HG03469 (cell line): ENCODE measurements around the gene NSUN4.

ENCODE experiments used
- ATAC-seq: cut with Tn5 transposase; IDR thresholded peaks from one replicate; pipeline ENCODE4 v1.9.1; 2021; ENCODE audit warnings: mild to moderate bottlenecking, moderate library complexity, moderate number of reproducible peaks; ENCODE audit not compliant: unreplicated experiment

The NSUN4 gene

DNA sequence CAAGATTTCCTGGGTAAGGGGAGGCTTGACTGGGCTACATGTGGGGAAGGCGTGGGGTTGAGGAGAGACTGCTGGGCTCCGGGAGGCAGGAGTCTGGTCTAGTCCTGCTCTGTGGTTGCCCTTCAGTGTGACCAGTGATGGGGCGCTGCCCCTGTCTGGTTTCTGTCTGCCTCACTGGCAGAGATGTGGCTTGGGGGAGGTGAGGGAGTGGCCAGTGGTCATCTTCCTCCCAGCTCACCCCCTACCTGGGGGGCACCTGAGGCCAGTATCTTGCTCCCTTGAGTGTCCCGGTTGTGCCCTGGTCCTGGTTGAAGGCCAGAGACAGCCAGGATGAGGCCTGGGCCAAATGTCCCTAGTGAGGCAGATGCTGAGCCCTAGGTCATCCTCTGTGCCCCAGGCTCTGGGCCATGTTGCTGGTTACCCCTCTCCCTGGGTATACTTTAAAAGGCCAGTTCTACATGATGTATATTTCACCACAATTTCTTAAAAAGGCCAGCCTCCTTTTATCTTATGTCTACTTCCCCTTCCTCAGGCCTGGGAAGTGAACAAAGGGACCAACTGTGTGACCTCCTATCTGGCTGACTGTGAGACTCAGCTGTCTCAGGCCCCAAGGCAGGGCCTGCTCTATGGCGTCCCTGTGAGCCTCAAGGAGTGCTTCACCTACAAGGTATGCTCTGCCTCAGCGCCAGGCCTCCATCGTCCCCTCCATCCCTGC is 64.0 kb downstream of the NSUN4 start:
- ATAC-seq = no peak

DNA sequence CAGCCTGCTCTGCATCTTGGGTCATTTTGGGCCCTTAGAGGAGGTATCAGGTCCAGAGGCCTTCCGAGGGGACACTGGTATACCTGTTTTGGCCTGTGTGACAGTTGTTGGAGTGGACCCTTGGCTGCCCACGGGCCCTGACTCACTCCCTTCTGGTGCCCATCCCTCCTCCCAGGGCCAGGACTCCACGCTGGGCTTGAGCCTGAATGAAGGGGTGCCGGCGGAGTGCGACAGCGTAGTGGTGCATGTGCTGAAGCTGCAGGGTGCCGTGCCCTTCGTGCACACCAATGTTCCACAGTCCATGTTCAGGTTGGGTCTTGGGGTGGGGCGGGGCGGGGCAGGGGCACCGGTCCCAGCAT is 64.6 kb downstream of the NSUN4 start:
- no peak for ATAC-seq

DNA sequence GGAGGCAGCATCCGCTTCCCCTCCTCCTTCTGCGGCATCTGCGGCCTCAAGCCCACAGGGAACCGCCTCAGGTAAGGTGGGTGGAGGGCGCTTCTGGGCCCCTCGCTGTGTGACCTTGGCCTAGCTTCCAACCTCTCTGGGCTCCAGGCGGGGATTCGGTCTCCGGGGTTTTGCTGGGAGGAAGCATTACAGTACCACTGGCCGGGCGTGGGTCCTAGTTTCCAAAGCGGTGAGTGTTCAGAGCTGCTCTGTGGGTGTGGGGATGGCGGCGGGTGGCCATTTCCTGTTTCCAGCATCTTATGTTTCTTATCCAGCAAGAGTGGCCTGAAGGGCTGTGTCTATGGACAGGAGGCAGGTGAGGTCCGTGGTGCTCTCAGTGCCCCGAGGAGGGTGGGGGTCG is 65.1 kb downstream of the NSUN4 start:
- ATAC-seq = no peak

DNA sequence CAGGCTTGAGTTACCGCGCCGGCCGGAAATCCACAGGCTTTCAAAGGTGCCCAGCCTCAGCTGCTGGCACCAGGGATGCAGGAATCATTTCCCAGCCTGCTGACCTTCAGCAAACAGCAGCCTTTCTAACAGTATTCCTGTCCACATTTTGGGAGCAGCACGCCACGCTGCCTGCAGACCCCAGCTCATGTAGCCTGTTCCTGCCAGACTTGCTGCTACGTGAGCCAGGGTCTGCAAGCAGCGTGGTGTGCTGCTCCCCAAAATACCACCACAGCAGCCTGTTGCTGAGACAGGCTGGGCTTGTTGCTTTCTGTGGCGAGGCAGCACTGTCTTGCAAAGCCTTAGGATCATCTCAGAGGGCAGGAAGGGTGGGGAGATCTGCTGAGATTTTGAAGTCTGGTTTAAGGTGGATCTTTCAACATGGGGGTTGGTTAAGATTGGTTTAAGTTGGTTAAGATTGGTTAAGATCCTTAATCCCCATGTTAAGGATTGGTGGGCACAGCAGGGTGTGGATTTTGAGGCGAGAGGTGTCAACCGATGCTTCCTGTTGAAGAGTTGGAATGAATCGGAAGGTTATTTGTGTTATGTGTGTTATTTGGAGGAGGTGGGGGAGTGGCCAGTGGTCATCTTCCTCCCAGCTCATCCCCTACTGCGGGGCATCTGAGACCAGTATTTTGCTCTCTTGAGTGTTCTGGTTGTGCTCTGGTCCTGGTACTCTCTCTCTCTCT is 66.4 kb downstream of the NSUN4 start:
- no peak for ATAC-seq

DNA sequence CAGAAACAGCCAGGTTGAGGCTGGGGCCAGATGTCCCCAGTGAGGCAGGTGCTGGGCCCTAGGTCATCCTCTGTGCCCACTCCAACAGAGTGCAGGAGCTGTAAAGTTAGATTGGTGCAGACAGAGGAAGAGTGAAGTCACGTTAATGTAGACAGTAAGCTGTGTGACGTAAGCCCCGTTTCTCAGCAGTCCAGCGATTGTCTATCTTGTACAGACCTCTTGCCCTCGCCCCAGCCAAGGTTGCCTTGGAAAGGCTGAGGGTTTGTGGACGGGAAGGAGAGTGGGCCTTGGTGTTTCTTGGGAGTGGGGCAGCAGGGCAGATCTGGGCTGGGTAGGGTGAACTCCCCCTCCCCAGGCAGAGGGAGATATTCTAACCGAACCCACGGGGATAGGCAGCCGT is 67.0 kb downstream of the NSUN4 start:
- ATAC-seq = no peak

DNA sequence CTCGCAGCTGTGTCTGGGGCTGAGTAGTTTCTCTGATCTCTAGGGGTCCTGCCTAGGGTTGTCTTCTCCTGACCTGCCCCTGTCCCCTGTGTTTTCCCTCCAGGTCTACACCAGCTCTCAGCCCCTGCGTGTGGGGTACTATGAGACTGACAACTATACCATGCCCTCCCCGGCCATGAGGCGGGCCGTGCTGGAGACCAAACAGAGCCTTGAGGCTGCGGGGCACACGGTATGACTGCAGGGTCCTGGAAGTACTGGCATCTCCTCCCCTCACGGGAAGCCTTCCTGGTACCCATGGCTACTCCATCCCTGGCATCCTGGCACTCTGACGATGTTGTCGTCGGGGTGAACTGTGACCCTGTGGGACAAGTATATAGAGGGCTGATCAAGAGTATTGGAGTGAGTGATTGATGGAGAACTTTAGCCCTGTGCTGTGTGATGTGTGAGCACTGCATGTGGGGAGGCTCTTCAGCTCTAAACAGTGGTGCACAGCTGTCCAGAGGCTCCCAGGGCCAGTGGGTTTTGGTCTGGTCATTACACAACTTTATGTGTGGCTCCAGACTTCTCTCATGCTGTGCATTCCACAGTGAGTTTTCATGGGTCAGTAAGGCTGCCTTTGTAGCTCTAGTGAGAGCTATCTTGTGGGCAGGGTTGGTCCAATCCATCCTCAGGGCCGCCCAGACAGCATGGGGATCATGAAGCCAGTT is 67.9 kb downstream of the NSUN4 start:
- no peak for ATAC-seq

DNA sequence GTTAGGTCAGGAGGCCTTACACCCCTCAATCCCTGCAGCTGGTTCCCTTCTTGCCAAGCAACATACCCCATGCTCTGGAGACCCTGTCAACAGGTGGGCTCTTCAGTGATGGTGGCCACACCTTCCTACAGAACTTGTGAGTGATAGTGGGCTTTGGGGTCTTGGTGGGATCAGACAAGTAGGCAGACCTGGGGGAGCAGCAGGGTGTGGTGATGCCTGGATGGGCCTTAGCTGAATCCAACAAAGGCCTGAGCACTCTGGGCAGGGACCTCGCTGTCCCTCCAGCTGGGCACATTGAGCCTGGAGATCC is 68.4 kb downstream of the NSUN4 start:
- ATAC-seq = no peak

DNA sequence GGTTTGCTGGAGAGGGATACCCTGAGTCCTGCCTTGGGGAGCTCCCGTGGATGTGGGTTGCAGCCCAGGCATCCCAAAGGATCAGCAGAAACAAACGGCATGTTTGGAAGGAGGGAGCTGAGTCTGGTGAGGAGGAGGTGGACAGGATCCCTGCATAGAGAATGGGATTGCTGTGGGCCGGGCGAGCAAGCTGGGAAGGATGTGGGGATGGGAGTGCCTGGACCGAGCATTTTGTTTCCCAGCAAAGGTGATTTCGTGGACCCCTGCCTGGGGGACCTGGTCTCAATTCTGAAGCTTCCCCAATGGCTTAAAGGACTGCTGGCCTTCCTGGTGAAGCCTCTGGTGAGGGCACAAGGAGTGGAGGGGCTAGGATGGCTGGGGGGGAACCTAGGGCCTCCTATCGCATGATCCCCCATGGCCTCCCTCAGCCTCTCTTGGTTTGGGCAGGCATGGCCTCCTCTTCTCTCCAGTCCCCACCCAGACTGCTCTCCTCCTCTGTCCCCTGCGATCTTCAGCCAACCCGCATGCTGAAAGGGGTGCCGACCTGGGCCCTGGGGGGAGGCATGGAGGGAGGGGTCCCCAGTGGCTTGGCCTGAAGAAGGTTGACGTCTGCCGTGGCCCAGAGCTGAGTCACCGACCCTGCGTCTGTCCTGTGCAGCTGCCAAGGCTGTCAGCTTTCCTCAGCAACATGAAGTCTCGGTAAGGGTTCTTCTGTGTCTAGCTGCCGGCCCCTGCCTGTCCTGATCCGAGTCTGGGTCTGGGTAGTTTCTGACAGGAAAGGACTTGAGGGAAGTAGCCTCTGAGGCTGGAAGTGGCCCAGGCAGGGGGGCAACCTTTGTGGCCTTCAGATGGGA is 69.8 kb downstream of the NSUN4 start:
- no peak for ATAC-seq

DNA sequence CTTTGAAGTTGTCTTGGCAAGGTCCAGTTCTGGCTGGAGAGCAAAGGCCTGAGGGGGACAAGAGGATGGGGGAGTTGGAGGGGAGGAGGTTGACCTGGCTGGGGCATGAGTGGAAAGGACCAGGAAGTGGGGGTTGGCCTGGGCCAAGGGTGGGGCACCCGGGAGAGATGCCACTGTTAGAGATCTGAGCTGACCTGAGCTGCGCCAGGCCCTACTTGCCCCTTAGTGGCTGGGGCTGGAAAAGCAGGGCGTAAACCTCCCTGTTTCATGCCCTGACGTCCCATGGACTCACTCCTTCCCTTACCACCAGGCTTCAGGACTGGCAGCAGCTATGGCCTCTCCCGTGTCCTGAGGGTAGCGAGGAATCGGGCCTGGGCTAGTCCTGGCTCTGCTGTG is 70.4 kb downstream of the NSUN4 start:
- ATAC-seq = no peak
